IPS-15b (cell line): ENCODE results near the gene SMU1.

Source experiments
- H3K27me3 ChIP-seq: one replicate; pipeline ENCODE4 v1.6.1; 2013; ENCODE audit warnings: low read length; ENCODE audit not compliant: control insufficient read depth, insufficient read depth
- H3K36me3 ChIP-seq: one replicate; pipeline ENCODE4 v1.6.1; 2013; ENCODE audit warnings: low read length; ENCODE audit not compliant: control insufficient read depth, insufficient read depth
- H3K4me1 ChIP-seq: one replicate; pipeline ENCODE4 v1.6.1; 2013; ENCODE audit warnings: mild to moderate bottlenecking, low read length; ENCODE audit not compliant: control insufficient read depth, insufficient read depth
- H3K4me3 ChIP-seq: one replicate; pipeline ENCODE4 v1.5.1; 2013; ENCODE audit warnings: low read depth, low read length
- H3K9ac ChIP-seq: one replicate; pipeline ENCODE4 v1.6.1; 2013; ENCODE audit warnings: low read depth, mild to moderate bottlenecking, low read length
- H3K9me3 ChIP-seq: one replicate; pipeline ENCODE4 v1.6.1; 2013; ENCODE audit warnings: mild to moderate bottlenecking, low read length; ENCODE audit not compliant: control insufficient read depth, insufficient read depth

The SMU1 gene

GRCh38 chr9:33040792-33041431 is 35.6 kb downstream of the SMU1 start:
- H3K27me3 ChIP-seq: no peaks in the 10 kb centered on the region
- H3K36me3 ChIP-seq: peaks cover 26% of the 10 kb centered on the region
- no peaks in the 10 kb centered on the region for H3K9me3 ChIP-seq
- no peak overlapping the region for H3K9ac ChIP-seq
- no peak overlapping the region for H3K4me3 ChIP-seq
- peaks cover 7% of the 10 kb centered on the region for H3K4me1 ChIP-seq

- H3K9ac ChIP-seq: no peak overlapping the region
- H3K36me3 ChIP-seq: peaks cover 43% of the 10 kb centered on the region
These were observed 43.6 kb downstream of the SMU1 start for GRCh38 chr9:33032865-33033264.

GRCh38 chr9:33032292-33032691 is 44.2 kb downstream of the SMU1 start:
- Histone ChIP-seq H3K4me1 (peaks cover 4% of the 10 kb centered on the region), H3K9me3 (no peaks in the 10 kb centered on the region), H3K27me3 (no peaks in the 10 kb centered on the region), H3K4me3 (no peak overlapping the region), H3K9ac (no peak overlapping the region), H3K36me3 (peaks cover 39% of the 10 kb centered on the region)

More at GRCh38 chr9:33032865-33033264, 43.6 kb downstream of the SMU1 start:
- Histone ChIP-seq H3K4me1 (peaks cover 4% of the 10 kb centered on the region), H3K9me3 (no peaks in the 10 kb centered on the region), H3K4me3 (no peak overlapping the region), H3K27me3 (no peaks in the 10 kb centered on the region)

- H3K27me3 ChIP-seq: no peaks in the 10 kb centered on the region
- peaks cover 27% of the 10 kb centered on the region for H3K36me3 ChIP-seq
- peaks cover 4% of the 10 kb centered on the region for H3K4me1 ChIP-seq
- H3K4me3 ChIP-seq: no peak overlapping the region
- no peaks in the 10 kb centered on the region for H3K9me3 ChIP-seq
- H3K9ac ChIP-seq: no peak overlapping the region
These were observed 46.2 kb downstream of the SMU1 start for GRCh38 chr9:33030285-33030684.

- Histone ChIP-seq H3K9me3 (no peaks in the 10 kb centered on the region), H3K36me3 (peaks cover 19% of the 10 kb centered on the region), H3K4me1 (peaks cover 4% of the 10 kb centered on the region), H3K27me3 (no peaks in the 10 kb centered on the region), H3K9ac (no peak overlapping the region), H3K4me3 (no peak overlapping the region)
These were observed 47.2 kb downstream of the SMU1 start for GRCh38 chr9:33029231-33029786.

GRCh38 chr9:33025572-33026342 is 50.7 kb downstream of the SMU1 start:
- peaks cover 3% of the 10 kb centered on the region for H3K36me3 ChIP-seq
- peaks cover 4% of the 10 kb centered on the region for H3K4me1 ChIP-seq
- H3K9me3 ChIP-seq: no peaks in the 10 kb centered on the region
- H3K27me3 ChIP-seq: no peaks in the 10 kb centered on the region
- H3K4me3 ChIP-seq: peak overlapping the region; percentile 98
- peak overlapping the region; percentile 93 for H3K9ac ChIP-seq

- Histone ChIP-seq H3K4me1 (peaks cover 4% of the 10 kb centered on the region), H3K4me3 (peak within 1 kb of the TSS; percentile 98), H3K27me3 (no peaks in the 10 kb centered on the region), H3K36me3 (peaks cover 3% of the 10 kb centered on the region), H3K9ac (peak within 1 kb of the TSS; percentile 97), H3K9me3 (no peaks in the 10 kb centered on the region)
These were observed 51.4 kb downstream of the SMU1 start, which contains the start of gene DNAJA1 for GRCh38 chr9:33024966-33025571. Gene DNAJA1 (plus strand): TSS chr9:33025273. CDS start chr9:33026485, 1,212 bp downstream.

GRCh38 chr9:33024126-33024965 is 52.1 kb downstream of the SMU1 start:
- H3K9me3 ChIP-seq: no peaks in the 10 kb centered on the region
- H3K9ac ChIP-seq: peak overlapping the region; percentile 97
- peaks cover 4% of the 10 kb centered on the region for H3K4me1 ChIP-seq
- peak overlapping the region; percentile 98 for H3K4me3 ChIP-seq
- no peaks in the 10 kb centered on the region for H3K27me3 ChIP-seq
- H3K36me3 ChIP-seq: peaks cover 2% of the 10 kb centered on the region

GRCh38 chr9:33023661-33024060 is 52.8 kb downstream of the SMU1 start:
- Histone ChIP-seq H3K36me3 (peaks cover 2% of the 10 kb centered on the region), H3K4me1 (peaks cover 4% of the 10 kb centered on the region), H3K9ac (peak overlapping the region; percentile 97), H3K4me3 (peak overlapping the region; percentile 98), H3K27me3 (no peaks in the 10 kb centered on the region), H3K9me3 (no peaks in the 10 kb centered on the region)

- no peaks in the 10 kb centered on the region for H3K4me1 ChIP-seq
- no peaks in the 10 kb centered on the region for H3K27me3 ChIP-seq
- H3K4me3 ChIP-seq: no peak overlapping the region
- no peak overlapping the region for H3K9ac ChIP-seq
- no peaks in the 10 kb centered on the region for H3K9me3 ChIP-seq
- peaks cover 2% of the 10 kb centered on the region for H3K36me3 ChIP-seq
These were observed 53.7 kb downstream of the SMU1 start for GRCh38 chr9:33022755-33023154.

GRCh38 chr9:33022303-33022702 is 54.2 kb downstream of the SMU1 start:
- Histone ChIP-seq H3K9ac (no peak overlapping the region), H3K4me3 (no peak overlapping the region), H3K4me1 (no peaks in the 10 kb centered on the region), H3K36me3 (peaks cover 2% of the 10 kb centered on the region), H3K9me3 (no peaks in the 10 kb centered on the region), H3K27me3 (no peaks in the 10 kb centered on the region)
